DND-41 (cell line): ENCODE results near the gene SLC4A5.

Source experiments
- EZH2 ChIP-seq: IDR thresholded peaks from 3 replicates; pipeline ENCODE4 v1.6.1; 2012; ENCODE audit warnings: borderline replicate concordance, low read depth, mild to moderate bottlenecking, moderate library complexity, low read length, inconsistent platforms; ENCODE audit not compliant: severe bottlenecking
- TF ChIP-seq, protein P1 (sequence below): IDR thresholded peaks from 2 replicates; pipeline ENCODE4 v1.5.1; 2012; ENCODE audit warnings: borderline replicate concordance, low read length, moderate library complexity, mild to moderate bottlenecking; ENCODE audit not compliant: poor library complexity, severe bottlenecking; ENCODE audit errors: extremely low read depth

DNA sequence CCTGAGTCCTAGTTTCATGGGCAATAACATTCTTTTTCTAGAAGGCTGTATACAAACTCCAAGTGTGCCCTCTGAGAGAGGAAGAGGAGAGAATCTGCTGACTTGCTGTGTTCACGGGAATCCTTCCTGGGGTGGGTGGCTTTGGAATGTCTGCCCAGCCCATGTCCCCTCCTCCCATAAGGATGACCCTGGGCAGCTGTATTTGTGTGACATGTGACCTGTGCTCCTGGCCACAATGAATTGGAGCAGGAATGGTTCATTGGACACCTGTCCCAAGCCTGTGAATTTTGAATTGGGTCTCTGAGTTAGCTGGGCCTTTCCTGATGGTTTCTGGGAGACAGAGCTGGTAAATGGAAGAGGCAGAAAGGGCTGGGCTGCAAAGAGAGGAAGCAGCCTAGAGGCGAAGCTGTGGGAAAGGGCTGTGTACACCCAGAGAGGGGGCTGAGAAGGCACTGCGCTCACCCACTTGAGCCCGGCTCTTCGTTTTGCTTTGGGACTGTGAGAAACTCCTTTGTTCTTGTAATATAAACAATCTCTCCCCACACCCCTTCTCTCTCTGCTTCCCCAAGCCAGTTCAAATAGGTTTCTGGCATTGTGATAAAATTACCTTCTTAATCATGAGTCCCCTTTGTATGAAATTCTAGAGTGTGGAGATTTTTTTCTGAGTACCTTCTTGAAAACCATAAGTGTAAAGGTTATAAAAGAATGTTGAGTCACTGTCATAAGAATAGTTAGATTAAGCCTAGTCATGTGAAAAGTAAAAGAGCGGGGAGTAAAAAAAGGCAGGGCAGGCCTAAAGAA, 49.8 kb downstream of the SLC4A5 start:
- TF ChIP-seq, protein P1, sequence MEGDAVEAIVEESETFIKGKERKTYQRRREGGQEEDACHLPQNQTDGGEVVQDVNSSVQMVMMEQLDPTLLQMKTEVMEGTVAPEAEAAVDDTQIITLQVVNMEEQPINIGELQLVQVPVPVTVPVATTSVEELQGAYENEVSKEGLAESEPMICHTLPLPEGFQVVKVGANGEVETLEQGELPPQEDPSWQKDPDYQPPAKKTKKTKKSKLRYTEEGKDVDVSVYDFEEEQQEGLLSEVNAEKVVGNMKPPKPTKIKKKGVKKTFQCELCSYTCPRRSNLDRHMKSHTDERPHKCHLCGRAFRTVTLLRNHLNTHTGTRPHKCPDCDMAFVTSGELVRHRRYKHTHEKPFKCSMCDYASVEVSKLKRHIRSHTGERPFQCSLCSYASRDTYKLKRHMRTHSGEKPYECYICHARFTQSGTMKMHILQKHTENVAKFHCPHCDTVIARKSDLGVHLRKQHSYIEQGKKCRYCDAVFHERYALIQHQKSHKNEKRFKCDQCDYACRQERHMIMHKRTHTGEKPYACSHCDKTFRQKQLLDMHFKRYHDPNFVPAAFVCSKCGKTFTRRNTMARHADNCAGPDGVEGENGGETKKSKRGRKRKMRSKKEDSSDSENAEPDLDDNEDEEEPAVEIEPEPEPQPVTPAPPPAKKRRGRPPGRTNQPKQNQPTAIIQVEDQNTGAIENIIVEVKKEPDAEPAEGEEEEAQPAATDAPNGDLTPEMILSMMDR, result no peak
- no peak for TF ChIP-seq EZH2
